Measurements from ENCODE around the gene DMD.

DNA sequence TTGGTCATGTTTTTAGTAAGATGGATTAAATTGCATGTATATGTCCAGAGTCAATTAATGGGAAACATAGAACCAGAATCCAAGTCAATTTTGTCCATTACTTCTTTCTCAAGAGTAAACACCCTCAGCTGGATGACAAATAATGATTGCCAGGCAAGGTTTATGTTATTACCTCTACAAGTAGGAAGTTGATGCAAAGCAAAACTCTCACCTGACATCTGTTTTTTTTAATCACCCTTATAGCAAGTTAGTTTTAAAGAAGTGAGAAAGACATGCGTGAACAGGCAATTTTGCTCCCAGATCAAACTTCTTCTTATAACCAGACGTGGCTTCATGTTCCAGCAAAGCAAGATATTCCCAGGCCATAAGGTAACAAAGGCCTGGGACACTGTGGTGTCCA, 1791.0 kb downstream of the DMD start:
- TF ChIP-seq SIN3A (IDR thresholded peaks at IDR 0.05; ENCODE audit: borderline replicate concordance, insufficient read depth, low read depth, low read length) = no peak
- TF ChIP-seq, protein P1, sequence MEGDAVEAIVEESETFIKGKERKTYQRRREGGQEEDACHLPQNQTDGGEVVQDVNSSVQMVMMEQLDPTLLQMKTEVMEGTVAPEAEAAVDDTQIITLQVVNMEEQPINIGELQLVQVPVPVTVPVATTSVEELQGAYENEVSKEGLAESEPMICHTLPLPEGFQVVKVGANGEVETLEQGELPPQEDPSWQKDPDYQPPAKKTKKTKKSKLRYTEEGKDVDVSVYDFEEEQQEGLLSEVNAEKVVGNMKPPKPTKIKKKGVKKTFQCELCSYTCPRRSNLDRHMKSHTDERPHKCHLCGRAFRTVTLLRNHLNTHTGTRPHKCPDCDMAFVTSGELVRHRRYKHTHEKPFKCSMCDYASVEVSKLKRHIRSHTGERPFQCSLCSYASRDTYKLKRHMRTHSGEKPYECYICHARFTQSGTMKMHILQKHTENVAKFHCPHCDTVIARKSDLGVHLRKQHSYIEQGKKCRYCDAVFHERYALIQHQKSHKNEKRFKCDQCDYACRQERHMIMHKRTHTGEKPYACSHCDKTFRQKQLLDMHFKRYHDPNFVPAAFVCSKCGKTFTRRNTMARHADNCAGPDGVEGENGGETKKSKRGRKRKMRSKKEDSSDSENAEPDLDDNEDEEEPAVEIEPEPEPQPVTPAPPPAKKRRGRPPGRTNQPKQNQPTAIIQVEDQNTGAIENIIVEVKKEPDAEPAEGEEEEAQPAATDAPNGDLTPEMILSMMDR (IDR thresholded peaks at IDR 0.05) = no peak

All from Panc1 (cell line).